Activated naive CD4-positive, alpha-beta T cell treated with anti-CD3 and anti-CD28 coated beads for 36 hours (primary cell): Measurements from ENCODE around the gene DENND1A. TPM values are rescaled to one million over a fixed set of nuclear protein-coding genes. Genes with fewer than 3 reads are reported as not detected.

Source experiments
- CTCF ChIA-PET: fragments of 350-600 bp; sonication (Branson Sonifier 250); formaldehyde crosslinking; loops from one replicate; lab custom pipeline; 2021; ENCODE audit warnings: antibody characterized with exemption; lab: Charles Lee
- DNase-seq: peaks from one replicate; pipeline ENCODE4 v3.0.0-alpha.2; 2020
- H3K27ac Mint-ChIP-seq: one replicate; pipeline ENCODE4 v1.8.0; 2021; ENCODE audit warnings: mild to moderate bottlenecking, mixed read lengths
- H3K27me3 Mint-ChIP-seq: one replicate; pipeline ENCODE4 v1.8.0; 2021; ENCODE audit warnings: low read depth, mixed read lengths
- H3K36me3 Mint-ChIP-seq: one replicate; pipeline ENCODE4 v1.8.0; 2021; ENCODE audit warnings: low read depth, mixed read lengths
- H3K4me1 Mint-ChIP-seq: one replicate; pipeline ENCODE4 v1.8.0; 2021; ENCODE audit warnings: low read depth, mixed read lengths
- H3K4me3 Mint-ChIP-seq: one replicate; pipeline ENCODE4 v1.8.0; 2021; ENCODE audit warnings: mild to moderate bottlenecking, moderate library complexity, mixed read lengths
- H3K9me3 Mint-ChIP-seq: one replicate; pipeline ENCODE4 v1.8.0; 2021; ENCODE audit warnings: mixed read lengths
- intact Hi-C: fragments of 100-400 bp; cut with micrococcal nuclease; formaldehyde crosslinking; loops from one replicate; pipeline ENCODE4 v1.15.1; 2023
- total RNA-seq, 2 experiments: library from RNA; stranded (reverse); gene quantifications; one replicate each; pipeline ENCODE4 v1.2.3, GENCODE V29; 2021

DENND1A gene
- total RNA-seq, 2 experiments from 2014 or later = 28.4 to 29.6 TPM

DNA sequence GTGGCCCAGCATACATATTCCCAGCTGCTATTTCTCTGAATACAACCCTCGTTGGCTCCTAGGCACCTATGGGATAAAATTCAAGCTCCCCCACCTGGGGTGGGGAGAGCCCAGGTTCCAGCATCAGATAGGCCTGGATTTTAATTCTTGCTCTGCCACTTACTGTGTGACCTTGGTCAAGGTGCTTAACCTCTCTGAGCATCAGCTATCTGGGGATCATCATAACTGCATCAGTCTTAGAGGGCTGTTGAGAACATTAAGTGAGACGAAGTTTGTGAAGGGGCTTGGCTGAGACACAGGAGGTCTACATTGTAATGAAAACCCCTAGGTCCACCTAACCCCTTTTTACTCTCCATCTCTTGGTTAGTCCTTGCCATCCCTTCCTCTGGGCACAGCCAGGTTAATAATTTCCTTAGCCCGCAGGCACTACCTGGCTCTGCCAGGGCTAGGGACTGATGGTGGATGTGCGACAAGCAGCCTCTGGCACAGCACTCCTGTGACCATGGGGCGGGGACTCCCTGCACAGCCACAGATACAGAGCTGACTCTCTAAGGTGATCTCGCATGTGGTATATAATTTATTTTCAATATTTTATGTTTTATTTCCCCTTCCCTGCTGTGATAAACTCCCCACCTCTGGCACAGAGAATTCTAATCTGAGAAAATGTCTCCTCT is 505.2 kb downstream of the DENND1A start:
- DNase-seq = no peak
- peaks cover 4% of the 10 kb centered on the region for H3K36me3 Mint-ChIP-seq
- intact Hi-C loops = no loop called here
- no peaks in the 10 kb centered on the region for H3K4me1 Mint-ChIP-seq
- CTCF ChIA-PET = no interaction called here
- no peaks in the 10 kb centered on the region for H3K27me3 Mint-ChIP-seq
- no peaks in the 10 kb centered on the region for H3K9me3 Mint-ChIP-seq
- no peak overlapping the region for H3K4me3 Mint-ChIP-seq
- no peak overlapping the region for H3K27ac Mint-ChIP-seq

DNA sequence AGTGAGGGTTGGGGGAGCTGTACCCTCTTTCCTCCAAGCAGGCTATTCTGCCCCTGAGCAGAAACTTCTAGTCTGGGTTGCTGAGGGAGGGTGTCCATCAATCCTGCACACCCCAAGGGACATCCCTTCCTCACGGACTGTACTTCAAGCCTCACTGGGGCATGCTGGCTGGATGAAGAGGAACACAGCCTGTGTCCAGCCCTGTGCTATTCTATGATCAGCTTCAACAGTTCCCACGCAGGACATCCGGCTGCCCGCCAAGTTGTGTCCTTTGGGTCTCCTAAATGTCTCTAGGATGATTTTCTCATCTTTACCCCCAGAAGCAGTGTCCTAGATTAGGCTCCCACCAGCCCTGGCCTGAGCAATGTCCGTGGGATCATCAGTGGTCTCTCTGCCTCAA is 505.8 kb downstream of the DENND1A start:
- no peaks in the 10 kb centered on the region for H3K36me3 Mint-ChIP-seq
- H3K27ac Mint-ChIP-seq = no peak overlapping the region
- DNase-seq = no peak
- CTCF ChIA-PET = no interaction called here
- H3K4me3 Mint-ChIP-seq = no peak overlapping the region
- intact Hi-C loops = no loop called here
- no peaks in the 10 kb centered on the region for H3K9me3 Mint-ChIP-seq
- no peaks in the 10 kb centered on the region for H3K4me1 Mint-ChIP-seq
- no peaks in the 10 kb centered on the region for H3K27me3 Mint-ChIP-seq

DNA sequence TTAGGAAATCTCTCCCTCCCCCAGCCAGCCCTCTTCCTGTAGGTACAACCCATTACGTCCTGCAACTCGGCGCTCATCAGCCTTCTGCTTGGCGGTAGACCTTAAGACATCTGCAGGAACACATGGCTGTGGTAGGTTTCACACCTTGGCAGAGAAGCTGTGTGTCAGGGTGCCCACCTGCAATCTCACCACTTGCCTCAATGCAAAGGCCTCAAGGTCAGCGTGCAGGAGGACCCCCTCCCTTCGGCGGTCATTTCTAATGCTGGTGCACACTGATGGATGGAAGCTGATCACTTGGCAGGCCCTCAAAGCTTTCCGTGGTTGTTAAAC is 506.6 kb downstream of the DENND1A start:
- CTCF ChIA-PET = interaction anchor here (1.2 kb wide), 1 partner anchor 16 kb away, joined by 3 read pairs; no protein-coding TSS in a partner anchor
- H3K36me3 Mint-ChIP-seq = peaks cover 2% of the 10 kb centered on the region
- no peaks in the 10 kb centered on the region for H3K9me3 Mint-ChIP-seq
- H3K27me3 Mint-ChIP-seq = no peaks in the 10 kb centered on the region
- H3K4me1 Mint-ChIP-seq = no peaks in the 10 kb centered on the region
- no peak overlapping the region for H3K27ac Mint-ChIP-seq
- intact Hi-C loops = no loop called here
- DNase-seq = no peak
- no peak overlapping the region for H3K4me3 Mint-ChIP-seq

DNA sequence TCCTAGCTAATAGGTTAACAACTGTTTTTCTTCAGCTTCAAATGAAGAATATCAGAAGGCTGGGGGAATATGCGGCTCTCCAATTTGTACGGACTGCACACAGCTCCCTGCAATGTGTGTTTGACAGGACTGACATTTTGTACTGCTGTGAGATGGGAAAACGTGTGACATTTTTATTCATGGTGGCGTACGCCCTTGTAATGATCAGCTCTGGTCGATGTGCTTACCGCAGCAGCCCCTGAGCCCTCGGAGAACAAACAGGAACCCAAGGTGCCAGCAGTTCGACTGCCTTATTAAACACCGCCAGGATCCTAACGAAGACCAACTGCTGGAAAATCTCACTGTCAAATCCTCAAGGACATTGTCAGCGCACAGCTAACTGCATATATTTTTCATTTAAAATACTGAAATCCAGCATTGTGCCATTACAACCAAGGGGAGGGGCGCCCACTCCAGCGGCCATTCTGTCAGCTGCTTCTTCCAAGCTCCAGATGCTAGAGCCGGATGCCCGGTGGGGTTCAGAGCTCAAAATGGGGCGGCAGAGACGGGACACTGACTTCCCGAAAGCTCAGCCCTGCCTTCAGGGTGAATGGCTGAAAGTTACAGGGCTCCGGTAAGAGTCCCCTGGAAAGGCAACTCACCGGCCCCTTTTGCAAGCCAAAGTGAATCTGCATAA is 507.2 kb downstream of the DENND1A start:
- intact Hi-C loops = no loop called here
- no peak overlapping the region for H3K4me3 Mint-ChIP-seq
- CTCF ChIA-PET = interaction anchor here (1.2 kb wide), 1 partner anchor 16 kb away, joined by 3 read pairs; no protein-coding TSS in a partner anchor
- H3K36me3 Mint-ChIP-seq = peaks cover 2% of the 10 kb centered on the region
- no peak overlapping the region for H3K27ac Mint-ChIP-seq
- H3K4me1 Mint-ChIP-seq = no peaks in the 10 kb centered on the region
- H3K27me3 Mint-ChIP-seq = no peaks in the 10 kb centered on the region
- no peak for DNase-seq
- no peaks in the 10 kb centered on the region for H3K9me3 Mint-ChIP-seq

DNA sequence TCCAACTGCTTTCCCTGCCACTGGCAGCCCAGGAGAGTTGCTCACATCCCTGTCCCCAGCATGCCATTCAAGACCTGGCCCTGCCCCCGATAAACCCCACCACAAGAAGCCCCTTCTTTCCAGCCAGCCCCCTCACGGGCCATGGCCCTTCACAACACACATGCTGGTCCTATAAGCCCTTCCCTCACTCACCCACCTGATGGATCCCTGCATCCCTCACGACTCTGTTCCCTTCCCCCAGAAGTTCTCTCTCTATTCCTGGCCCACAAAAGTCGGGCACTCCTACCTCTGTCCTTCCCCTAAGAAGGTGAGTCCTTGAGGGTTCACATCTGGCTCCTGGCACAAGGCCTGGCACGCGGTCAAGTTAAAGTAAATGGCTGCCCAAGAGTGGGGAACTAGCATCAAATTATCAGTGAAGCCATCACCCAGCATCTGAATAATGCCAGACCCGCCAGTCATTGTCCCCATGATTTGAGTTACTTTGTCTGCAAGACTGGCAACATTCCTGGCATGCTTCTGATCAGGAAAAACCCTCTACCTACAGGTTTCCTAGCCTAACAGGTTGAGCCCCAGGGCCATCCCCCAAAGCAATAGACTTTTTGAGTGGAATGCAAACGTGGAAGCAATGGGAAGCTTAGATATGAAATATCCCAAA is 508.0 kb downstream of the DENND1A start:
- Mint-ChIP-seq H3K36me3 (peaks cover 2% of the 10 kb centered on the region), H3K9me3 (no peaks in the 10 kb centered on the region), H3K27me3 (no peaks in the 10 kb centered on the region), H3K27ac (no peak overlapping the region), H3K4me3 (no peak overlapping the region), H3K4me1 (no peaks in the 10 kb centered on the region)
- DNase-seq = no peak
- CTCF ChIA-PET = interaction anchor here (1.2 kb wide), 1 partner anchor 17 kb away, joined by 3 read pairs; no protein-coding TSS in a partner anchor
- intact Hi-C loops = no loop called here

DNA sequence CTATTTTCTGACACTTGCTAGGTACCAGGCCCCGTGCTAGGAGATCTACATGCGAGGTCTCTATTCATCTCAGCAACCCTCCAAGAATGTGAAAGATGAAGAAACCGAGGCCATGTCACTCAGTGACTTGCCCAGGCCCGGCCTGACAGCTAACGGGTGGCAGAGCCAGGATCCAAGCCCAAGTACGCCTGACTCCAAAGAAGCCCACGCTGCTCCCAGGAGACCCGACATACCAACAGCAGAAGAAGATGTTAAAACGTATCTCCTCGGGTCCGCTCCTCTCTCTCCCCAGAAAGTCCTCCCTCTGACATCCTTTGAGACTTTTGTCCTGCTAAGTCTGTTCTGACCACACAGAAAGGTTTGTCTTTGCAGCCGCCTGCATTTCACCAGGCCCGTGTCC is 508.7 kb downstream of the DENND1A start:
- Mint-ChIP-seq H3K36me3 (peaks cover 4% of the 10 kb centered on the region), H3K4me1 (no peaks in the 10 kb centered on the region), H3K9me3 (no peaks in the 10 kb centered on the region), H3K27me3 (no peaks in the 10 kb centered on the region), H3K27ac (no peak overlapping the region), H3K4me3 (no peak overlapping the region)
- CTCF ChIA-PET = no interaction called here
- no peak for DNase-seq
- intact Hi-C loops = no loop called here

DNA sequence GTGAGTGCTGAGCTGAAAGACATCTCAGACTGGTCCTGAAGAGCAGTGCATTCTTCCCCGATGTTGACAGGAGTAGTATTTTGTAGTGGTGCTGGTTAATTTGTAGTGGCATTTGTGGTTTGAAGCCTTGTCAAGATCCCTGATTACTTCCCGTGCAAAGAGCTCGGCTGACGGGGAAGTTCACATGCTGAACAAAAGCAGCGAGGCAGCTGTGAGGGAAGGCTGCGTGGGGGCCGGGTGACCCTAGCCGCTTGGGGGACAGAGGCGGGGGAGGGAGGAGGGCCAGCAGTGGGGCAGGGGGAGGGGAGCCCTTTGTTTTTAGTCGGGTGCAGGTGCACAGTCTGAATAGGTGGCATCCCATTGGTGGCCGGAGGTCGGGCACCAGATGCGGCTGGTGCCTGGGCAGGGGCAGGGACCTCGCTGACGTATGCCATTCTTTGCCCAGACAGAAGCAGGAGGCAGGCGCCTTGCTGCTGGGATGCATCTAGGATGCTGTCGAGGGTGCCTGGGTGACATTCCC is 509.3 kb downstream of the DENND1A start:
- Mint-ChIP-seq H3K4me1 (no peaks in the 10 kb centered on the region), H3K9me3 (no peaks in the 10 kb centered on the region), H3K27ac (no peak overlapping the region), H3K36me3 (peaks cover 4% of the 10 kb centered on the region), H3K27me3 (no peaks in the 10 kb centered on the region), H3K4me3 (no peak overlapping the region)
- intact Hi-C loops = no loop called here
- CTCF ChIA-PET = no interaction called here
- DNase-seq = no peak

DNA sequence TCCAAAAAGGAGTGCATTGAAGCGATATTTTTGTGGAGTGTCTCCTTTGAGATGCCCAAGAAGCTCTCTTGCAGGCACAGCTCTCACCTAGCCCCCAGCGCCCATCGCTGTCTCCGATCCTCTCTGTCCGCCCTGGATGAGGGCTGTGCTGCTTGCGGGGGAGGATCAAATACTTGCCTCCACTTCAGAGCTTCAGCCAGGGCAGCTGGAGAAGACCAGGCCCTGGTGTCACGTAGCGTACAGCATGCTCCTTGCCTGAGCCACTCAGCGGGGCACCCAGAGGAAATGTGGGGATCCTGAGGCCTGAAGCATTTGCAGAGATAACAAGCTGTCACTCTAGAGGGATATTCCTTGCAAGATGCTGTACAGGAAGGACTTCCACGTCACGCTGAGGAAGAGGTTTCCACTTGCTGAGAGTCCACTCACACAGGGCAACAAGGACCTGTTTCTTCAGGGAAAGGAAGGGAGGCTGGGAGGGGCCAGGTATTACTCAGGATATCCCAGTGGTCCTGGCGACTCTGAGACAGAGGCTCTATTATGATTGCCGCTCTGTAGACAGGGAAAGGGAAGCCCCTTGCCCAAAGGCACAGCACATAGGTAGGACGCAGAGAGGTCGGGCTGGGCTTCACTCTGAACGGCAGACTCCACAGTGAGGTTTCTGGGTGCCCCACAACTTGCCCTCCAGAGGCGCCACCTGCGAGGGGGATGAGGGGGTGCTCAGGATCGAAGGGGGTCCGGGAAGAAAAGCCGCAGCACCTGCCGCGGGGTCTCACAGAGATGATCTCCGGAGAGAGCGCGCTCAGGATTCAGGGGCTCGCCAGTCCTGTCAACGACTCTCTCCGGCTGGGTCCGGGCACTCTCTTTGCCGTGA is 510.0 kb downstream of the DENND1A start:
- Mint-ChIP-seq H3K4me3 (no peak overlapping the region), H3K27ac (no peak overlapping the region), H3K9me3 (no peaks in the 10 kb centered on the region), H3K36me3 (peaks cover 4% of the 10 kb centered on the region), H3K27me3 (no peaks in the 10 kb centered on the region), H3K4me1 (no peaks in the 10 kb centered on the region)
- intact Hi-C loops = no loop called here
- no peak for DNase-seq
- CTCF ChIA-PET = no interaction called here

DNA sequence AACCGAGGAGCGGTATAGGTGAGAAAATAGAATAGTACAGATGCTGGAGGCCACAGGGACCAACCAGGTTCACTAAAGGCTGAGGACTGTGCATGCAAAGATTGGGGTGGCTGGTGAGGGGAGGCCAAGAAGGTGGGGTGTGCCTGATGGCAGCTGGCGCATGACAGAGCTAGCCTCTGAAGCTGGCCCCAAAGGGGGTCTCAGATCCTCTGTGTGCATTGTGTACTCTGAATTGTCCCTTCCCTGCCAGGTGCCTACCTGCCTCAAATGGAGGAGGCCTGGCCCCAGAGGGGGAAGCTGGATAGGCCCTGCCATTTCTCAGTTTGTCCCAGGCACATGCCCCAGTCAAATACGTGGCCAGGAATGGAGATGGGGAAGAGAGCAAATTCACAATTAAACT is 510.8 kb downstream of the DENND1A start:
- H3K4me3 Mint-ChIP-seq = no peak overlapping the region
- H3K4me1 Mint-ChIP-seq = no peaks in the 10 kb centered on the region
- intact Hi-C loops = no loop called here
- H3K9me3 Mint-ChIP-seq = no peaks in the 10 kb centered on the region
- CTCF ChIA-PET = no interaction called here
- no peak for DNase-seq
- no peak overlapping the region for H3K27ac Mint-ChIP-seq
- H3K36me3 Mint-ChIP-seq = peaks cover 4% of the 10 kb centered on the region
- H3K27me3 Mint-ChIP-seq = no peaks in the 10 kb centered on the region

DNA sequence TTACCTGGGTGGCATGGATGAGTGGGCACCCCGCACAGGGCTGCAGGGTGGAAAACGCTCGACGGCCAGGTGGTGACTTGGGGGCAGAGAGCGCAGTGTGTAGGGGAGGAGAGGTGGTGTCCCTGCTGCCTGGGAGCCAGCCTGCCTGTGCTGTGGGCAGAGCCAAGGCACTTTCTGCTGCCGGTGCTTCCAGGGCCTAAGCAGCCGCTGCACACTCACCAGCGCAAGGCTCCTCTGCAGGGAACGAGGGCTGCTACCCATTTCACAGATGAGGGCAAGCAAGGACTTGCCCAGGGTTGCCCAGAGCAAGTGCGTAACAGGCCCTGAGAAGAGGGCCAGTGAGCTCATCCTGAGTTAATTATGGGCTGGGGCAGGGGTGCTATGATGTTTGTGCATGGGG is 511.4 kb downstream of the DENND1A start:
- intact Hi-C loops = no loop called here
- Mint-ChIP-seq H3K4me1 (no peaks in the 10 kb centered on the region), H3K4me3 (no peak overlapping the region), H3K36me3 (peaks cover 5% of the 10 kb centered on the region), H3K27ac (peak overlapping the region; percentile 19), H3K9me3 (no peaks in the 10 kb centered on the region), H3K27me3 (no peaks in the 10 kb centered on the region)
- CTCF ChIA-PET = no interaction called here
- DNase-seq = no peak

DNA sequence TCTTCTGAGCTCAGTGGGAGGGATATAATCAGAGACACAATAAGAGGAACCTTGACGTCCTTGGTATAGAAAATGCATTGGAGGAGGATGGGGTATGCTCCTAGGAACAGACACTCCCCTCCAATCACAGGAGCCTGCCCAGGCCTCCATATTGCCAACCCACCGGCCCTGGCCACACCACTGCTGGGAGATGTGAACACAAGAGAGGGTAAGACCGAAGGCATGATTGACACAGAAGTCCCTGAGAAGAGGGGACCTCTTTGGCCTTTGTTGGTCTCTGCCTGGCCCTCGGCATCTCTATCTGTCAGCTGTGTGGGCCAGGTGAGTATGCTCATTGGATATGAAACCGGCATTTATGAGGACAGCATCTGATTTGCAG is 511.9 kb downstream of the DENND1A start:
- no peak for DNase-seq
- H3K4me1 Mint-ChIP-seq = no peaks in the 10 kb centered on the region
- intact Hi-C loops = no loop called here
- no peak overlapping the region for H3K4me3 Mint-ChIP-seq
- H3K27me3 Mint-ChIP-seq = no peaks in the 10 kb centered on the region
- peaks cover 5% of the 10 kb centered on the region for H3K36me3 Mint-ChIP-seq
- H3K9me3 Mint-ChIP-seq = no peaks in the 10 kb centered on the region
- peak overlapping the region; percentile 19 for H3K27ac Mint-ChIP-seq
- CTCF ChIA-PET = no interaction called here
